Stimulated activated CD4-positive, alpha-beta T cell treated with anti-CD3 and anti-CD28 coated beads, Interleukin-12 subunit alpha, Interleukin-12 subunit beta, amount 100 ng/mL, for 48 hours (primary cell): ENCODE data around the gene GPRC5C.
"Not testable (repeated sequence)": the region's sequence is repeated elsewhere in the genome, so short reads cannot be mapped to it uniquely, and the experiment has no call there.

Source experiments
- DNase-seq, 3 donors: peaks; one replicate each; pipeline ENCODE4 v3.0.0-alpha.2; 2020; ENCODE audit warnings: low read depth in 2 of 3, low spot score in 1 of 3

GPRC5C gene

DNA sequence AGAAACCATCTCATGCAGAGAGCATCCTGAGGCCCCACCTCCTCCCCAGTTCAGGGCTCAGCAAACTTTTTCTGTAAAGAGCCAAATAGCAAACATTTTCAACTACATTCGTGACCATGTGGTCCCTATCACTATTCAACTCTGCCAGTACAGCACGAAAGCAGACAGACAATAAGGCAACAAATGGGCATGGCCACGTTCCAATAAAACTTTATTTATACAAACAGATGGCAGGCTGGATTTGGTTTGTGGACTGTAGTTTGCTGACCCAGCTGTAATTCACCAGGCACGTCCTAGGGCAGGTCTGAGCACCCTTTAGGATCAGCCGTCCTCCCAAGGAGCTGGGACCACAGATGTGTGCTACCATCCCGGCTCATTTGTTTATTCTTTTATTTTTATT, 27.1 kb upstream of the GPRC5C start:
- no peak for DNase-seq

DNA sequence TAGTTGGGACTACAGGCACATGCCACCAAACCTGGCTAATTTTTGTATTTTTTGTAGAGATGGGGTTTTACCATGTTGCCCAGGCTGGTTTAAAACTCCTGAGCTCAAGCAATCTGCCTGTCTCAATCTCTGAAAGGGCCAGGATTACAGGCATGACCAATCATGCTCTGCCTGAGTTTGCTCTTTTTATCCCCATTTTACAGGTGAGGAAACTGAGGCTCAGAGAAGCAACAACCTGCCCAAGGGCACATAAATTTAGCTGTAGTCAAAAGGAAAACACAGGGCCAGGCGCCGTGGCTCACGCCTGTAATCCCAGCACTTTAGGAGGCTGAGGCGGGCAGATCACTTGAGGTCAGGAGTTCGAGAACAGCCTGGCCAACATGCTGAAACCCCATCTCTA, 26.6 kb upstream of the GPRC5C start:
- DNase-seq: not testable (repeated sequence)

DNA sequence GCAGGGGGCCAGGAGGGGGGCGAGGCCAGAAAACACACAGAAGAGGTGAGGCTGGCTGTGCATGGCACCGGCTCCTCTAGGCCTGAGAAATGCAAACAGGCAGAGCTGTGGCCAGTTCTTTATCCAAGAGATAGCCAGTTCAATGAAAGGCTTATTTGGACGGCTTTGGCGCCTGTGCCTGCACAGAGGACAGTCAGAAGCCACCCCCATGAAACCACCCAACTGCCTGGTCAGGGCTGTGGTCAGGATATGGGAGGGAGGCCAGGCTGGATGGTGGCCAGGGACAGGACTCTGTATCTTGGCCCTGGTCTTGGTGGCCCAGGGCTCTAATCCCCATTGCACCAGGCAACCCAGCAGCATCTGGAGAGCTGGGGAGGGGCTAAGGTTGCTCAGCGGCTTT, 24.5 kb upstream of the GPRC5C start:
- no peak for DNase-seq

DNA sequence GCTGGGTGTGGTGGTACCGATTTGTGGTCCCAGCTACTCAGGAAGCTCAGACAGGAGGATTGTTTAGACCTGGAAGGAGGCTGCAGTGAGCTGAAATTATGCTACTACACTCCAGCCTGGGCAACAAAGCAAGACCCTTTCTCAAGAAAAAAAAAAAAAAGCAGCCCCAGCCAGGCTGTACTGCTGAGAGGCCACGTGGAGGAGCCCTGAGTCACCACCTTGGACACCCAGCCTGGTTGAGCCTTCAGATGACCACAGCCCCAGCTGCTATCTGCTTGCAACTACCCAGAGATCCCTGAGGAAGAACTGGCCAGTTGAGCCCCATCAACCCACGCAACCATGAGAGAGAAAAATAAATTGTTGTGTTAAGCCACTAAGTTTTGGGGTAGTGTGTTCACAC, 23.6 kb upstream of the GPRC5C start:
- DNase-seq: no peak

DNA sequence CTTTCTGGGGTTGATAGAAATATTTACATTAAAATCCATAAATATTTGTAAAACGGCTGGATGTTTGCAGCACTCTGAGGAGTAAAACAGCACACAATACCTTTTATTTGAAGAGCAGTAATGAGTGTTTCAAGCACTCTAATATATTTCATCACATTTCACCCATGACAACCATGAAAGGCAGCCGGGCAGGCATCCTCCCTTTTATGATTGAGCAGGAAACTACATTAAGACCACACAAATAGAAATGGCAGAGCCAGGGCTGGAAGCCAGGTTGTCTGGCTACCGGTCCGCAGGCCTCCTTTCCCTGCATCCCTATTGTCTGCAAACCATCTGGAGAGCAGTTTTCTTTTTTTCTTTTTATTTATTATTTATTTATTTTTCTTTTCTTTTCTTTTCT, 23.1 kb upstream of the GPRC5C start:
- no peak for DNase-seq

DNA sequence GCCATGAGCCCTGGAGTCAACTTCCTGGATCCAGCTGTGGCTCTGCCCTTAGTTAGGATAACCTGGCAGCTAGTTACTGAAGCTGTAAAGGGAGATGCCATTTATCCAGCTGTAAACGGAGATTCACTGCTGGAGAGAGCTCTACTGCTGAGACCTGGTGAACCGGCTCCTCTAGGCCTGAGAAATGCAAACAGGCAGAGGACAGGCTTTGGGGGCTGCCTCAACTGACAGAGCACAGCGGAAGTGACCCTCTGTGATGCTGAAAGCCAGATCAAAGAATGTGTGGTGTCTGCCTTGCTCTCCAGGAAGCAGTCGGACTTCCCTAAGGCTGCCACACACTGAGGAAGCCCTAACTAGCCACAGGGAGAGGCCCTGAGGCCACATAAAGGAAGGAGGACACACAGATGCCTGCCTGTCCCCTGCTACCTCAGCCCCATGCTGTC, 21.9 kb upstream of the GPRC5C start:
- DNase-seq: no peak

DNA sequence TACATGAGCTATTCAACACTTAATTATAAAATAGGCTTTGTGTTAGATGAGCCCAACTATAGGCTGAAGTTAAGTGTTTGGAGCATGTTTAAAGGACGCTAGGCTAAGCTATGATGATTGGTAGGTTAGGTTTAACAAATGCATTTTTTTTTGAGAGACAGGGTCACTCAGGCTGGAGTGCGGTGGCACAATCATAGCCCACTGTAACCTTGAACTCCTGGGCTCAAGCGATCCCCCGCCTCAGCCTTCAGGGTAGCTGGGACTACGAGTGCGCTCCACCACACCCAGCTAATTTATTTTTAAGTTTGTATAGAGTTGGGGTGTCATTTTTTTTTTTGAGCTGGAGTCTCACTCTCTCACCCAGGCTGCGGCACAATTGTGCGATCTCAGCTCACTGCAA, 19.3 kb upstream of the GPRC5C start:
- no peak for DNase-seq

DNA sequence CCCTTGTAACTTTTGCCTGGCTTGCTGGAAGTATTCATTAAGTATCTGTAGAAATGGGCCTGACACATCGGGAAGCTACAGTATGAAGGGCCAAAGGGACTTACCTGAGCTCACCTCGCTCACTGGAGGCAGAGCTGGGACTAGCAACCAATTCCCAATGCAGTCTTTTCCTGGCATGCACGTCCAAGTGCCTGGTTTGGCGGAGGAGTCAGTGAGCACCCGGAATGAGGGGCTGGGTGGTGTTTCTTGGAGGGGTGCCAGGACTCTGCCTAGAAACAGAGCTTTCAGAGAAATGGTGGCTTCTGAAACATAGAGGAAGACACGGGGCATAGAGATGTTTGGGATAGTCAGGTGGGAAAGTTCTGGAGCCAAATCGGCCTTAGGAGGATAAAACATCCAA, 18.4 kb upstream of the GPRC5C start:
- DNase-seq: no peak

DNA sequence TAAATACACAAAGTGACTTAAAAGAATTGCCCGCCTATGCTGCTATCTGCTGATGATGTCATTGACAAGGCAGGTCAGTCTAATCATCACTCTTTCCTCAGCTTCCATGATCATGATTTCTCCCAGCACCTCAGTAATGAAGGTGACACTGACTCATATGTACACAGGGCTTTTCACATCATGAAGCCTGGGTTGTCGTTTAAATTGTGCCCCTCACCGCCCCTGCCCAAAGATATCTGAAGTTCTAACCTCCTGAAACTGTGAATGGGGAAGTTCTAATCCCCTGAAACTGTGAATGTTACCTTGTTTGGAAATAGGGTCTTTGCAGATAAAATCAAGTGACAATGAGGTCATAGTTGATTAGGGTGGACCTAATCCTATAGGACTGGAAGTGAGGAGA, 17.4 kb upstream of the GPRC5C start:
- DNase-seq: no peak

DNA sequence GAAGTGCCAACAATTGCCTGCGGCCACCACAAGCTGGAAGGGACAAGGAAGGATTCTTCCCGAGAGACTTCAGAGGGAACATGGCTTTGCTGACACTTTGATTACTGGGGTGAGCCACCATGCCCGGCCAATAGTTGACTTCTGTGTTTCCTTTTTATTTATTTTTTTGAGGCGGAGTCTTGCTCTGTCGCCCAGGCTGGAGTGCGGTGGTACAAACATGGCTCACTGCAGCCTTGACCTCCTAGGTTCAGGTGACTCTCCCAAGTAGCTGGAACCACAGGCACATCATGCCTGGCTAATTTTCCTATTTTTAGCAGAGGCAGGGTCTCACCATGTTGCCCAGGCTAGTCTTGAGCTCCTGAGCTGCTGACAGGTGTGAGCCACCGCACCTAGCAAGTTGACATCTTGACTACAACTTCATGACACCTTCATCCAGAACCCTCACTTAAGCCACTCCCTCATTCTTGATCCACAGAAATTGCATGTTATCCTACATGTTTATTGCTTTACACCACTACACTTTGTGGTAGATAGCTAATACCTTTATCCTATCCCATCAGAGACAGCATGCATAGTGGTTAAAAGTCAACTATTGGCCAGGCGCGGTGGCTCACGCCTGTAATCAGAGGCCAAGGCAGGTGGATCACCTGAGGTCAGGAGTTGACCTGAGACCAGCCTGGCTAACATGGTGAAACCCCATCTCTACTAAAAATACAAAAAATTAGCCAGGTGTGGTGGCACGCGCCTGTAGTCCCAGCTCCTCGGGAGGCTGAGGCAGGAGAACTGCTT, 16.1 kb upstream of the GPRC5C start:
- no peak for DNase-seq

DNA sequence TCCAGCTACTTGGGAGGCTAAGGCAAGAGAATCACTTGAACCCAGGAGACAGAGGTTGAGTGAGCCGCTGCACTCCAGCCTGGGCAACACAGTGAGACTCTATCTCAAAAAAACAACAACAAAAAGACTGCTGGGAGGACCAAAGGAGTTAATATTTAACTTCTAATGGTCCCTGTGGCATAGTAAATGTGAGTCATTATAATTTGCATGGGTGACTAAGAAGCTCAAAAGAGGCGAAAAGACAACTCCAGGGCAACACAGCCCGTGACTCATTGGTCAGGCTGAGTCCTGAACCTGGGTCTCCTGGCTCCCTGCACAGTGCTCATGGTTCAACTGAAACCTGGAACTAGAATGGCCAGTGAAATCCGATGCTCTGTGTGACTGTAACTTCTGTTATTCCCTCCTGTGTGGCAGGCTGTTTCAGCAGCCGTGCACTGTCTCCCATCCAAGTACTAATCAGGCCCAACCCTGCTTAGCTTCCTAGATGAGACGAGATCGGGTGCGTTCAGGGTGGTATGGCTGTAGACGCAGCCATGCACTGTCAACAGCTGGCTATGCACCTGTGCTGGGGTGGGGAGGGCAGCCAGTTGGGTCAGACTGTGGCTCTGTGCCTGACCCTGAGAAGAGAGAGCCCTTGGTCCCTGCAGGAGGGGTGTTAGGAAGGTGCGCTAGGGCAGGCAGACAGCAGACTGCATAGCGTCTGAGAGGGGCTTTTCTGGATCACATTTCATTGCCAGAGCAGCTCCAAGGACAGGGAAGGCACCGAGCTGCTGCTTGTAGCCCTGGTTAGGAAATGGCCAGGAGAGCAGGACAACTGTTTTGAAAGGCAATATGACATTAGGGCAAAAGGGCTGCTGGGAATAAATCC, 14.5 kb upstream of the GPRC5C start:
- DNase-seq: no peak

DNA sequence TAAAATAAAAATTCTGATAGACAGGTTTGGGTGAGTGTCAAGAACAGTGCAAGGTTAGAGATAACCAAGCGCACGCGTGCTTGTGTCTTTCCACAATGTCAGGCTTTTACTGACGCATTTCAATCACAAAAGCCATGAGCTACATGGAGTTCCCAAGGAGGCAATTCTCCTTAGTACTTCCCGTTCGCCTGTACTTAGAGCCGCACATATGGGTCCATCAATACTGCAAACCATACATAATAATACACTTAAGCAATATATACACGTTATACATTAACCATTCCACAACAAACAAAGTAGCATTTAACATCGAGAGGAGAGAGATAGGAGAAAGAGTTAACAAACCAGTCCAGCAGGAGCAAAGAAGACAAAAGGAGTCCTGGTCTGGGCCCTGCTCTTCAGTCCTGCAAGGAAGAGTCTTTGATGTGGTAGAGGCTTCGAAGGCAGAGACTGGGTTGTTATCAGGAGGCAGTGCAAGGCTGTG, 11.9 kb upstream of the GPRC5C start:
- DNase-seq: no peak

DNA sequence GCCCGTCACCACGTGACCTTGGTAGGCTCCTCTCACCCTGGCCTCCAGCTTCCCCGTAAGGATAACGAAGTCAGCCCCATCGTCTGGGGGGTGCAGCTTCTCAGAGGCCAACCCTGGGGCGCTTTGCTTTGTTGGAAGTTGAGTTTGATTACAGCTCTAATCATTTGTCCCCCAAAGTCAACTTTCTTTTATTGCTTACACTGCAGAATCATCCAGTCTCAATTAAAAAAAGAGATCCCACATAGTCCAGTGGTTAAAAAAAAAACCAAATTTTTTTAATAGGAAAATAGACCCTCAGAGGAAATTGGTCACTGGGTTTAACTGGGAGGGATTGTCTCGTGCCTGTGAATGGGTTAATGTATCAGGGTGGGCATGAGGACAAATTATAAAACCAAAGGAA, 7.8 kb upstream of the GPRC5C start:
- no peak for DNase-seq

DNA sequence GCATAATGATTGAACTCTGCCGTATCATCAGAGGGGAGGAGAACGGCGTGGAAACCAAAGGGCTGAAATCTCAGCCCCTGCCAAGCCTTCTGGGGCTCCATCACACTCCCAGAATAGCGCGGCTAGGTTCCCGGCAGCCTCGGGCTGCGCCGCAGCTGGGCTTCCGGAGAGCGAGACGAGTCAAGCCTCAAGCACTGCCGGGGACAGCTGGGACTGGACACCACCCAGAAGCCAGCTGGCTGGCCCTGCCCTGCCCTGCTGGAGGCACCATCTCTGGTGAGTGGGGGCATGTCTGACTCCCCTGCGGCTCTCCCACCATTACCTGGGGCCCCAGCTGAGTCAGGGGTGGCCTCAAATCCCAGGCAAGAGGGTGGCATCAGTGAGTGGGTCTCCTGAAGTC, 7.2 kb upstream of the GPRC5C start:
- DNase-seq: no peak

DNA sequence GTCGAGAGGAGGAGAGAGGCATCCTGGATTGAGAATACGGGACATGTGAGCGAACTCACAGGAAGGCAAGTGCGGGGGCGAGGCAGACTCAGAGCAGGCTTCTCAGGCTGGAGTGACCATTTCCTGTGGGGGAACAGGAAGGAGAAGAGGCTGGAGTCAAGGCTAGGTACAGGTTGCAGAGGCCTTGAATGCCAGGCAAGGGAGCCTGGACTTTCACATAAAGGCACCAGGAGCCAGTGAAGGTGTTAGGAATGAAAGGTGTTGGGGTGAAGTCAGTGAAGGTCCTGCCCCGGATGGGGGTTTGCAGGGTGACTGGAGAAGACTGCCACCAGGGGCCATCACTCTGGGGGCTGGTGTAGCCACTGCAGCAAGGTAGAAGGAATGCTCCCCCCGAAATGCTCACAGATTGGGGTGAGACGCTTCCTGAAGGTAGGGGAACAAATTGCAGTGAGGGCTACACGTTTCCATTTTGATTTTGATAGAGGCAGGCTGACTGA, 5.3 kb upstream of the GPRC5C start:
- no peak for DNase-seq

DNA sequence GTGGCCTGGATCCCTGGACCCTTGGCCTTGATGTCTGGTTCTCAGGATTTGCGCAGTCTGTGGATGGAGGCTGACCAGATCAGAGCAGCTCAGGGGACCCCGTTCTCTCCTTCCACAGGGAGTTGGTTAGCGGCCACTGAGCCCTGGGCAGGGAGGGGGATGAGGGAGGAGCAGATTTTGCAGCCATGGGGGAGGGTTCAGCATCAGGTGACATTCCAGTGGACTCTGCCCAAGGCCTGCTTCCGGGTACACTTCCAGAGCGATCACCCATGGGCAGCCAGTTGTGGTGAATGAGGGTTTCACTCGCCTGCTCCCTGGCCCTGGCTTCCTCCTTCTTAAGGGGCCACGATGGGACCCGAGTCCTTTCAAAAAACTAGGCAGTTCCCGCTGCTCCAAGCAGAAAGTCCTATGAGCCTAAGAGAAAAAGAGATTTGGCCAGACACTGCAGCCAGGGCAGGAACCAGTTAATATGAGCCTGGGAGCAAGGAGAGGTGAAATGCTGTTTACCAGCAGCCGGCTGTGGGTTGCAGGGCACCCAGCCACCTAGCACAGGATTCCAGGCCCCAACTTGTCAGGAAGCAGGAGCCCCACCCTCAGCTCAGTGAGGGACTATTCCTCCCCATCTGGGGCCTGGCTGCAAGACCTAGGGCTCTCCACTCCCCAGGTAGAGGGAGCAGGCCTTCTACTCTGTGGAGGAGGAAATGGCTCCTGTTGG, 4.7 kb upstream of the GPRC5C start:
- DNase-seq: no peak

DNA sequence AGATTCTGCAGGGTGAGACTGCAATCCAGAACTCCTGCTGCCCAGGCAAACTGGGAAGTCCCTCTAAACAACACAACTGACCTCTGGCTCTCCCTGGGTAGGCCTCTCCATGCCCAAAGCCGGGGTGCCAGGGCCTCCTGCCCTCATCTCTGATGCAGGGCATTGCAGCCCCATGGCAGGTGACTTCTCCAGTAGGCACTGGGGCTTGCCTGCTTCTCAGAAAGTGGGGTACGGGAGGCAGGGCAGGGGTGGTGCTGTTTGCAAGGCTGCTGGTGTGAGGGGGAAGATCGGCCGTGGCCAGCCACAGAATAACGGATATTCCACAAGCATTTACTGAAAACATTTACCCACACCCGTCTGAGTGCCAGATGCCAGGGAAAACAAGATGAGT, 4.1 kb upstream of the GPRC5C start:
- no peak for DNase-seq

DNA sequence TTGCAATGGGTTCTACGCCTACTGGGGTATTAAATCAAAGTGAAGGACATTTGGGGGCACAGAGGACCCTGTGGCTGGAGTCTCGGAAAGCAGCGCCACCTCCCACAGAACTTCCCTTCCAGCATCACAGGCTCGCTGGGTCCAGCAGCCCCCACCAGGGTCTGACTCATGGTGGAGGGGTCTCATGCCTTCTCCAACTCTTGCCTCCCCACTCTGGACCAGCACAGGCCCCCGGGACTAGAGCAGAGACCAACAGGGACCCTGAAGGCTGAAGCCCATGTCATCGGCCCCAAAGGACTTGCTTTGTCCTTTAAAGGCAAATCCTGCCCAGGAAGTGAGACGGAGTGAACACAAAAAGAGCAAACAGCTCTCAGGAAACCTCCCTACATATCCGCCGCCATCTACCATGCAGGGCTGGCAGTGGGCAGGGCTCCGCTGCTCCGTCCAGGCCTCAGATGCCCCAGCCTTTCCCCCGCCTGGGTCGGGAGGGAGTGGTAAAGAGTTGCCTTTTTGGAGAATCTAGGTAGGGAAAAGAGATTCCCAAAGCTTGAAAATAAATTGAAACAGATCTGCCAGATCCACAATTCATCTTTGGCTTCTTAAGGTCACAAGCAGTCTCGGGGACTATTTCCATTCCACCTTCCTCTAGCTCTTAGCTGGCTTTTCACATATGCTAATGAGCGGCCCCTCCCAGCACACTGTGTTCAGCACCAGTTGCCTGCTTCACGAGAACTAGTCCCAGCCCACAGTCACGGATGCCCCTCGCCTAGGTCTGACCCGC, 2.1 kb upstream of the GPRC5C start:
- DNase-seq: no peak

DNA sequence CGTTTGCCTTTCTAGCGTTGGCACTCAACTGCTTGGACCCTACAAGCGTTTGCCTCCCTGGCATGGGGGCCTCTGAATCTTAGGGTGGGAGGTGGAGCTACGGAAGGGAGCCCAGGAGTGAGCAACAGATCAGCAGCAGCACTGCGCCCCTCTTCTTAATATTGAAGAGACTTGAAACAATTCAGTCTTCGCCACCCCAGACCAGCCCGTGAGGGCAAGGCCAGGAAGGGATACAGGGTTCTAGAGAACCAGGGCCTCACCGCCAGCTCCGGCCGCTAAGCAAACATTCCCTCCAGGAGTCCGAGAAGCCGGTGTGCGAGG, 1.5 kb upstream of the GPRC5C start:
- DNase-seq: no peak

DNA sequence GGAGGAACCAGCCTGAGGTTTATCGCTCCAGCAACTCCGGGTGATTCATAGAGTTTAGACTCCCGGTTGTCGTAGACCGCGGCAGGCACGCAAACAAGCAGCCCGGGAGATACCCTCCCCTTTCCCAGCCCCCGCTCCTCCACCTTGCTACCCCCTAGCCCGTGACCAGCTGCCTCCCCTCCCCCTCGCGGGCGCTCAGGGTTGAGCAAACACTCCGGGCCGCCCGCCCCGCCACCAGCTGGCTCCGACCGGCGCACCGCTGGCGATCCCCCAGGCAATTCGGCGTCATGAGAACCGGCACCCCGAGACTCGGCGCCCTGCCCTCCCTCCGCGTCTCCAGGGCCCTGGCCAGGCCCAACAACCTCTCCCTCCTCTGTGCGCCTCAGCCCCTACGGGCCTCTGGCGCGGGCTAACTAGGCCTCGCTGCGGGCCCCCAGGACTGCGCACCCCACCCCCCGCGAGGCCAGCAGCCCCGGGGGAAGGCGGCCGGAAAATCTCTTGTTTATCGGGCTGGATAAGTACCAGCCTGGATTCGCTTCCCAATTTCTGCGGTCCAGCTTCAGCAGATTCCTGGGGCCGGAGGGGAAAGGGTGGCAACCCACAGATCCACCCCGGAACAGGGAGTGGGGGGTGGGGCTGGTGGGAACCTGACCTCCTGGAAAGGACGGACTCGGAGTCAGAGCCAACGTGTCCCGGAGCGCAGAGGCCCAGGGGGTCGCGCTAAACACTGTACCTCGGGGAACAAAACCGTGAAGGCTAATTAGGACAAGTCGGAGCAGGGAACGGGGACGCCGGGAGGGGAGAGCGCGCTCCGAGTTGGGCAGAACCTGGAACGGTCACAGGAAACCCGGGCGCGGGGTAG, 951 bp upstream of the GPRC5C start:
- DNase-seq: no peak
